Stimulated activated CD4-positive, alpha-beta T cell treated with anti-CD3 and anti-CD28 coated beads, Interleukin-12 subunit alpha, Interleukin-12 subunit beta, amount 100 ng/mL, for 24 hours (primary cell): ENCODE results near the gene PERP.

Experiments used
- DNase-seq, 2 experiments: peaks; one replicate each; pipeline ENCODE4 v3.0.0-alpha.2; 2020; ENCODE audit warnings: low read depth in 2 of 2

PERP gene

GRCh38 chr6:138052783-138053182 lies 54.4 kb downstream of the PERP start:
- no peak for DNase-seq

- no peak for DNase-seq
Measured at GRCh38 chr6:138044972-138045371, 62.2 kb downstream of the PERP start.

- no peak for DNase-seq
Measured at GRCh38 chr6:138044458-138044857, 62.8 kb downstream of the PERP start.
